ENCODE results near the gene SLC26A2.

Gene SLC26A2

GRCh38 chr5:149930749-149931574, 29.6 kb upstream of the SLC26A2 start:
- H3K4me3 ChIP-seq (ENCODE audit: low read depth, low read length): no peak overlapping the region
- TF ChIP-seq, protein P1, sequence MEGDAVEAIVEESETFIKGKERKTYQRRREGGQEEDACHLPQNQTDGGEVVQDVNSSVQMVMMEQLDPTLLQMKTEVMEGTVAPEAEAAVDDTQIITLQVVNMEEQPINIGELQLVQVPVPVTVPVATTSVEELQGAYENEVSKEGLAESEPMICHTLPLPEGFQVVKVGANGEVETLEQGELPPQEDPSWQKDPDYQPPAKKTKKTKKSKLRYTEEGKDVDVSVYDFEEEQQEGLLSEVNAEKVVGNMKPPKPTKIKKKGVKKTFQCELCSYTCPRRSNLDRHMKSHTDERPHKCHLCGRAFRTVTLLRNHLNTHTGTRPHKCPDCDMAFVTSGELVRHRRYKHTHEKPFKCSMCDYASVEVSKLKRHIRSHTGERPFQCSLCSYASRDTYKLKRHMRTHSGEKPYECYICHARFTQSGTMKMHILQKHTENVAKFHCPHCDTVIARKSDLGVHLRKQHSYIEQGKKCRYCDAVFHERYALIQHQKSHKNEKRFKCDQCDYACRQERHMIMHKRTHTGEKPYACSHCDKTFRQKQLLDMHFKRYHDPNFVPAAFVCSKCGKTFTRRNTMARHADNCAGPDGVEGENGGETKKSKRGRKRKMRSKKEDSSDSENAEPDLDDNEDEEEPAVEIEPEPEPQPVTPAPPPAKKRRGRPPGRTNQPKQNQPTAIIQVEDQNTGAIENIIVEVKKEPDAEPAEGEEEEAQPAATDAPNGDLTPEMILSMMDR (IDR thresholded peaks at IDR 0.05; ENCODE audit: borderline replicate concordance, insufficient read depth, low read depth, low read length): no peak

DNA sequence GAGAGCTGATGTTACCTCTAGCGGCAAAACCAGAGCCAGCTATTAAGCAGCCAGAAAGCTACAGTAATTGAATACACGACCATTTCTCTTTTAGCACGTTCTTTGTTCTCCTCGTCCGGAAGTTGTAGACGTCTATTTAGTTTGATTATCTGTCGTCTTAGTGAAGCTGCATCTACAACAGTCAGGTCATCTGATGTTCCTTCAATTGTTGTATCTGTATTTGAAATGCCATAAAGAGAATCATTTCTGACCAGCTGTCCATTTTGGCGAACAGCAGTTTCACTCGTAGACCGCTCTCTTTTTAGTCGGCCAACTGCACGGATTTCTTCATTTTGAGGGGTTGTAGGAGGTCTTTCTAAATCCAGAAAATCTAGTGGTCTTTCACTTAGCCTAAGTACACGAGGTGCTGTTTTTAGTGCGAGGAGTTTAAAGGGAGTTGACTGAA, 28.5 kb upstream of the SLC26A2 start:
- H3K4me3 ChIP-seq (ENCODE audit: low read depth, low read length): no peak overlapping the region

GRCh38 chr5:149932445-149933350, 27.9 kb upstream of the SLC26A2 start:
- no peak overlapping the region for H3K4me3 ChIP-seq (ENCODE audit: low read depth, low read length)
- TF ChIP-seq, protein P1 (IDR thresholded peaks at IDR 0.05; ENCODE audit: borderline replicate concordance, insufficient read depth, low read depth, low read length): no peak

More for the DNA sequence above, 28.5 kb upstream of the SLC26A2 start:
- TF ChIP-seq, protein P1 (IDR thresholded peaks at IDR 0.05; ENCODE audit: borderline replicate concordance, insufficient read depth, low read depth, low read length): no peak

DNA sequence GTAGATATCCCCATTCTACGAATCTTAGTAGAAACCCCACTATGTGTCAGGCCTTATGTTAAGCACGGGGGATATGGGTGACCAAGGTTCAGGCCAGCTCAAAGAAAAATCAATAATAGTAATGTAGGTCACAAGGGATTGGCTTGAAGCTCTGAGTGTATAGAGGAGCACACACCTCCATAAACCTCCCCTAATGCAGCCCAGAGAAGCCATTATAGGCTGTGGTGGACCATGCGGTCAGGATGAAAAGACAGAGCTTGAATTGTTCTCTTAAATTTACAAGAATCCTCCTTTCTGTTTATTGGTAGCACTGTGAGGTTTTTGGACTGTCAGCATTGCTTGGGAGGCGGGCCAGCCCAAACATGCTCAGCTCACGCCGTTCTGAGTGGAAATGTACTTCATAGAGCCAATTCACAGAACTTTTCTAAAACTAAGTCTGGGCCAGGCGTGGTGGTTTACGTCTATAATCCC, 25.1 kb upstream of the SLC26A2 start:
- no peak overlapping the region for H3K4me3 ChIP-seq (ENCODE audit: low read depth, low read length)
- TF ChIP-seq, protein P1 (IDR thresholded peaks at IDR 0.05; ENCODE audit: borderline replicate concordance, insufficient read depth, low read depth, low read length): no peak

DNA sequence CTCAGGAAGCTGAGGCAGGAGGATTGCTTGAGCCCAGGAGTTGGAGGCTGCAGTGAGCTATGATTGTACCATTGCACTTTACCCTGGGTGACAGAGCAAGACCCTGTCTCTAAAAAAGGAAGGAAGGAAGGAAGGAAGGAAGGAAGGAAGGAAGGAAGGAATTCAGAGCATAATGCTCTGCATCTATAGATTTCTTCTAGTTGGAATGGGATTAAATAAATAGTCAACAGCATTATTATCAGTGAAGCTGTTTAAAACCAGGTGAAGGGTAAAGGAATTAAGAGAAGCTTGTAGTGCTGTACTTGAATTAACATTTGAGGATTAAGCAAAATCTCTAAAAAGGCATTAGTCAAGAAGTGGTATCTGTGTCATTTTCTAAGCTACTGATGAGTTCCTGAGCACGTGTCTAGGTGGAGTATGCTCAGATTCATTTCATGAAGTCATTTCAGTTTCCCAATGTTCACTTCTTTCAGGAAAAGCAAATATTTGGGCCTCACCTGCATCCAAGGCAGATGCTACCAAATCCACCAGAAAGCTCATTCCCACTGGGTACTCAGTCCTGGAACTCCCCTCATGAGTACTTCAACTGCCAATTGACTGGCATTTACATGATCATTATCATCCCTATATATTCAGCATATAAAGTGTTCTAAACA, 24.4 kb upstream of the SLC26A2 start:
- TF ChIP-seq, protein P1 (IDR thresholded peaks at IDR 0.05; ENCODE audit: borderline replicate concordance, insufficient read depth, low read depth, low read length): no peak
- H3K4me3 ChIP-seq (ENCODE audit: low read depth, low read length): no peak overlapping the region

GRCh38 chr5:149936700-149937091, 23.9 kb upstream of the SLC26A2 start:
- TF ChIP-seq, protein P1 (IDR thresholded peaks at IDR 0.05; ENCODE audit: borderline replicate concordance, insufficient read depth, low read depth, low read length): no peak
- H3K4me3 ChIP-seq (ENCODE audit: low read depth, low read length): no peak overlapping the region

Measured in GM12875 (cell line).